HepG2 (cell line): ENCODE results near the gene PIEZO2. TPM values are rescaled to one million over a fixed set of nuclear protein-coding genes. Genes with fewer than 3 reads are reported as not detected.
A peak's percentile ranks its signal among the peaks of the same experiment; 100 is the strongest.

Source experiments
- ATAC-seq: fragments of 200-7000 bp; cut with Tn5 transposase; 3 replicates; pipeline ENCODE4 v1.9.1; 2020; ENCODE audit warnings: mild to moderate bottlenecking, moderate library complexity
- BruUV-seq: library from RNA; stranded (reverse); fragments of 400-500 nt; replicated peaks from 2 replicates; lab custom pipeline; 2021; lab: Mats Ljungman, UMichigan
- CTCF ChIA-PET: fragments of 300-600 bp; formaldehyde crosslinking; extraction: SDS; loops from one replicate; lab custom pipeline; 2021; ENCODE audit warnings: low total read pairs, inconsistent platforms, low intra/inter-chr PET ratio; lab: Yijun Ruan, JAX
- POLR2A ChIA-PET: fragments of 350-600 bp; sonication (Branson Sonifier 250); formaldehyde crosslinking; loops from one replicate; lab custom pipeline; 2020; ENCODE audit warnings: antibody characterized with exemption, inconsistent platforms; lab: Yijun Ruan, JAX
- DNase-seq: peaks from one replicate; pipeline ENCODE4 v3.0.0-alpha.2; 2015; ENCODE audit warnings: low spot score
- FAIRE-seq: peaks from 3 replicates; lab custom pipeline; 2011; peaks lifted over from hg19 to GRCh38; lab: Jason Lieb, UNC
- H2AFZ ChIP-seq: one replicate; pipeline ENCODE4 v1.6.1; 2011; ENCODE audit warnings: low read length, inconsistent platforms
- H3K27ac ChIP-seq: fragments of 300-600 bp; 3 replicates; pipeline ENCODE4 v1.8.0; 2011; ENCODE audit warnings: mixed run types, mild to moderate bottlenecking, mixed read lengths, low read length, inconsistent platforms; ENCODE audit not compliant: insufficient read depth; ENCODE audit errors: extremely low read length
- H3K27me3 ChIP-seq, 2 experiments: fragments of 200-600 bp in 1 of 2; 2 replicates in 1 of 2; 3 replicates in 1 of 2; pipeline versions ENCODE4 v1.6.0 to v1.8.0; 2011; ENCODE audit warnings: low read length in 2 of 2, mild to moderate bottlenecking in 2 of 2, moderate library complexity in 2 of 2, inconsistent platforms in 1 of 2; ENCODE audit not compliant: insufficient read depth in 2 of 2, control insufficient read depth in 1 of 2
- H3K36me3 ChIP-seq, 2 experiments: fragments of 200-600 bp in 1 of 2; replicated peaks in 1 of 2; 2 replicates in 1 of 2; 3 replicates in 1 of 2; pipeline versions ENCODE4 v1.5.1 to v1.8.0; 2011; ENCODE audit warnings: low read length in 2 of 2, inconsistent platforms in 1 of 2; ENCODE audit not compliant: insufficient read depth in 2 of 2, control insufficient read depth in 1 of 2
- H3K4me1 ChIP-seq: 2 replicates; pipeline ENCODE4 v1.5.1; 2012; ENCODE audit warnings: low read length, inconsistent platforms; ENCODE audit not compliant: insufficient read depth
- H3K4me2 ChIP-seq: 2 replicates; pipeline ENCODE4 v1.6.0; 2011; ENCODE audit warnings: low read depth, low read length, inconsistent platforms
- H3K4me3 ChIP-seq, 3 experiments: fragments of 200-600 bp in 1 of 3; sonication (generic), shearing (Covaris generic) in 1 of 3; replicated peaks in 1 of 3; 2 replicates each; pipeline ENCODE4 v1.5.1; 2011 to 2016; ENCODE audit warnings: low read length in 3 of 3, inconsistent platforms in 2 of 3, low read depth in 2 of 3, mild to moderate bottlenecking in 2 of 3, control low read depth in 1 of 3, mixed read lengths in 1 of 3; ENCODE audit not compliant: insufficient read depth in 1 of 3
- H3K79me2 ChIP-seq: one replicate; pipeline ENCODE4 v1.6.1; 2011; ENCODE audit warnings: low read length, inconsistent platforms; ENCODE audit not compliant: insufficient read depth
- H3K9ac ChIP-seq: 2 replicates; pipeline ENCODE4 v1.6.0; 2011; ENCODE audit warnings: mild to moderate bottlenecking, low read depth, low read length, inconsistent platforms; ENCODE audit not compliant: insufficient read depth
- H3K9me3 ChIP-seq: 2 replicates; pipeline ENCODE4 v1.5.1; 2012; ENCODE audit warnings: mild to moderate bottlenecking, low read length
- H4K20me1 ChIP-seq: 2 replicates; pipeline ENCODE4 v1.6.0; 2011; ENCODE audit warnings: inconsistent platforms, mild to moderate bottlenecking, low read length, moderate library complexity; ENCODE audit not compliant: insufficient read depth
- GLI4 ChIP-seq: sonication (generic); formaldehyde crosslinking; IDR thresholded peaks from 2 replicates; pipeline ENCODE4 v1.5.1; 2020; ENCODE audit warnings: missing genetic modification reagents, mild to moderate bottlenecking, moderate library complexity, borderline replicate concordance
- NFE2L2 ChIP-seq: fragments of 150-350 bp; IDR thresholded peaks from 2 replicates; pipeline ENCODE4 v1.6.1; 2014; ENCODE audit warnings: low read length
- SAP130 ChIP-seq: IDR thresholded peaks from 2 replicates; pipeline ENCODE4 v1.6.1; 2016; ENCODE audit warnings: low read depth
- SKI ChIP-seq: fragments of 450-650 bp; IDR thresholded peaks from one replicate; pipeline ENCODE4 v1.6.1; 2018; ENCODE audit warnings: mild to moderate bottlenecking; ENCODE audit not compliant: partially characterized antibody
- SMYD3 ChIP-seq: sonication (generic); formaldehyde crosslinking; IDR thresholded peaks from 2 replicates; pipeline ENCODE4 v1.8.1; 2023; ENCODE audit warnings: mild to moderate bottlenecking, missing genetic modification reagents
- TEAD3 ChIP-seq: optimal IDR thresholded peaks from 2 replicates; pipeline ENCODE3; 2016; ENCODE audit warnings: borderline replicate concordance
- ZKSCAN5 ChIP-seq: sonication (generic); formaldehyde crosslinking; IDR thresholded peaks from 2 replicates; pipeline ENCODE4 v1.5.1; 2020; ENCODE audit warnings: mild to moderate bottlenecking, missing genetic modification reagents
- ZNF333 ChIP-seq: sonication (generic); formaldehyde crosslinking; IDR thresholded peaks from 2 replicates; pipeline ENCODE4 v1.4.0; 2020; ENCODE audit warnings: mild to moderate bottlenecking, missing genetic modification reagents, borderline replicate concordance
- ZNF580 ChIP-seq: IDR thresholded peaks from 2 replicates; pipeline ENCODE4 v1.6.1; 2016; ENCODE audit warnings: low read depth, borderline replicate concordance
- ZNF615 ChIP-seq: sonication (generic); formaldehyde crosslinking; IDR thresholded peaks from 2 replicates; pipeline ENCODE4 v1.5.0; 2020; ENCODE audit warnings: mild to moderate bottlenecking, missing genetic modification reagents, borderline replicate concordance
- ZNF644 ChIP-seq: IDR thresholded peaks from 2 replicates; pipeline ENCODE4 v1.6.1; 2016; ENCODE audit warnings: low read depth
- ZNF660 ChIP-seq: sonication (generic); formaldehyde crosslinking; IDR thresholded peaks from 2 replicates; pipeline ENCODE4 v1.5.1; 2020; ENCODE audit warnings: mild to moderate bottlenecking, low read depth, missing genetic modification reagents, borderline replicate concordance
- ZNF670 ChIP-seq: sonication (generic); formaldehyde crosslinking; IDR thresholded peaks from 2 replicates; pipeline ENCODE4 v1.8.0; 2022; ENCODE audit warnings: mild to moderate bottlenecking, missing genetic modification reagents, borderline replicate concordance
- ZNF7 ChIP-seq: IDR thresholded peaks from 2 replicates; pipeline ENCODE4 v1.6.1; 2016; ENCODE audit warnings: missing biosample characterization, missing genetic modification reagents
- WGBS: methylation state at CpG from one replicate; pipeline ENCODE4 v1.1.6; 2017; ENCODE audit warnings: low lambda C conversion rate; 5-methylcytosine and 5-hydroxymethylcytosine counted together
- in situ Hi-C: cut with HindIII; loops from 2 replicates; pipeline ENCODE4 v1.10.0; 2017; ENCODE audit warnings: low pct_unique_long_range_greater_than_20kb; ENCODE audit not compliant: extremely low pct_ligation_motif_present
- intact Hi-C: fragments of 100-400 bp; cut with micrococcal nuclease; formaldehyde crosslinking; loops from one replicate; pipeline ENCODE4 v1.10.0; 2022; ENCODE audit not compliant: unreplicated experiment
- polyA plus RNA-seq, 8 experiments: library from polyadenylated mRNA; depleted of rRNA in 3 of 8; stranded (reverse) in 7 of 8; unstranded in 1 of 8; fragments of >200 nt; fragmentation: Illumina TruSeq in 4 of 8; extraction: Trizol in 4 of 8; gene quantifications; 2 replicates each; pipeline versions ENCODE4 v1.2.1 to v1.2.3, GENCODE V29; 2011 to 2016; ENCODE audit warnings: low read depth in 4 of 8, missing spikeins in 1 of 8, mixed read lengths in 1 of 8; ENCODE audit not compliant: insufficient read depth in 1 of 8
- total RNA-seq, 5 experiments: library from RNA; depleted of rRNA; stranded (reverse); fragments of >200 nt; fragmentation: Illumina TruSeq; extraction: Trizol; gene quantifications; 2 replicates each; pipeline ENCODE4 v1.2.3, GENCODE V29; 2016; ENCODE audit warnings: low read depth in 1 of 5
- TF ChIP-seq, protein P1 (sequence below): sonication (generic); formaldehyde crosslinking; IDR thresholded peaks from 2 replicates; pipeline ENCODE4 v1.8.0; 2022; ENCODE audit warnings: mild to moderate bottlenecking, missing genetic modification reagents; ENCODE audit not compliant: insufficient replicate concordance
- TF ChIP-seq, protein P2 (sequence below): IDR thresholded peaks from 2 replicates; pipeline ENCODE4 v1.6.1; 2016; ENCODE audit warnings: missing biosample characterization, missing genetic modification reagents, low read depth
- TF ChIP-seq, protein P3 (sequence below): sonication (generic); formaldehyde crosslinking; conservative IDR thresholded peaks from 2 replicates; pipeline ENCODE4 v1.4.0; 2020; ENCODE audit warnings: mild to moderate bottlenecking, missing genetic modification reagents, moderate library complexity
- TF ChIP-seq, protein P4 (sequence below): sonication (generic); formaldehyde crosslinking; IDR thresholded peaks from 2 replicates; pipeline ENCODE4 v1.4.0; 2020; ENCODE audit warnings: mild to moderate bottlenecking, missing genetic modification reagents

PIEZO2 gene
- total and polyA plus RNA-seq, 2 of the 13 experiments (the other 11 are each of a cell fraction or from before 2014, with no cell fraction given), result 15.2 to 27.2 TPM

GRCh38 chr18:11008505-11008904 lies 140.9 kb downstream of the PIEZO2 start:
- Histone ChIP-seq H3K4me2 (0 out of 2 replicates have a peak overlapping the region, but pooled peaks have one; percentile 2), H4K20me1 (no peaks in the 10 kb centered on the region), H3K9me3 (no peaks in the 10 kb centered on the region), H3K27ac (peak overlapping the region; percentile 44), H3K9ac (no peak overlapping the region), H3K4me3 (no peak overlapping the region), H3K36me3 (no peaks in the 10 kb centered on the region), H3K79me2 (no peaks in the 10 kb centered on the region), H3K4me1 (peaks cover 52% of the 10 kb centered on the region), H2AFZ (no peak overlapping the region), H3K27me3 (no peaks in the 10 kb centered on the region)
- intact Hi-C loops, result loop anchor here (5.0 kb wide), 1 partner anchor 106 kb away; no protein-coding TSS in a partner anchor
- DNase-seq (peak; percentile 66), ATAC-seq (no peak), FAIRE-seq (no peak)
- BruUV-seq, result no TSS peak
- WGBS, result 81% methylated on average over 3 of the region's 3 CpGs
- ChIA-PET POLR2A (no interaction called here), CTCF (no interaction called here)
- in situ Hi-C loops, result no loop called here
- TF ChIP-seq ZNF7 (CRISPR knock-in tag) (no peak), SAP130 (0 out of 2 replicates have a peak, but pooled peaks have one; percentile 22), ZNF615 (CRISPR knock-in tag) (no peak), ZNF580 (no peak), SMYD3 (CRISPR knock-in tag) (no peak), GLI4 (no peak), NFE2L2 (peak; percentile 70), ZNF660 (CRISPR knock-in tag) (no peak), SKI (peak; percentile 93), TEAD3 (CRISPR knock-in tag) (peak; percentile 9), ZNF333 (CRISPR knock-in tag) (no peak), ZNF670 (CRISPR knock-in tag) (no peak), ZNF644 (peak; percentile 17; the same call in 1 of the 2 replicates), ZKSCAN5 (no peak)
- TF ChIP-seq, protein P1, sequence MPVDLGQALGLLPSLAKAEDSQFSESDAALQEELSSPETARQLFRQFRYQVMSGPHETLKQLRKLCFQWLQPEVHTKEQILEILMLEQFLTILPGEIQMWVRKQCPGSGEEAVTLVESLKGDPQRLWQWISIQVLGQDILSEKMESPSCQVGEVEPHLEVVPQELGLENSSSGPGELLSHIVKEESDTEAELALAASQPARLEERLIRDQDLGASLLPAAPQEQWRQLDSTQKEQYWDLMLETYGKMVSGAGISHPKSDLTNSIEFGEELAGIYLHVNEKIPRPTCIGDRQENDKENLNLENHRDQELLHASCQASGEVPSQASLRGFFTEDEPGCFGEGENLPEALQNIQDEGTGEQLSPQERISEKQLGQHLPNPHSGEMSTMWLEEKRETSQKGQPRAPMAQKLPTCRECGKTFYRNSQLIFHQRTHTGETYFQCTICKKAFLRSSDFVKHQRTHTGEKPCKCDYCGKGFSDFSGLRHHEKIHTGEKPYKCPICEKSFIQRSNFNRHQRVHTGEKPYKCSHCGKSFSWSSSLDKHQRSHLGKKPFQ (CRISPR knock-in tag), result no peak
- TF ChIP-seq, protein P2, sequence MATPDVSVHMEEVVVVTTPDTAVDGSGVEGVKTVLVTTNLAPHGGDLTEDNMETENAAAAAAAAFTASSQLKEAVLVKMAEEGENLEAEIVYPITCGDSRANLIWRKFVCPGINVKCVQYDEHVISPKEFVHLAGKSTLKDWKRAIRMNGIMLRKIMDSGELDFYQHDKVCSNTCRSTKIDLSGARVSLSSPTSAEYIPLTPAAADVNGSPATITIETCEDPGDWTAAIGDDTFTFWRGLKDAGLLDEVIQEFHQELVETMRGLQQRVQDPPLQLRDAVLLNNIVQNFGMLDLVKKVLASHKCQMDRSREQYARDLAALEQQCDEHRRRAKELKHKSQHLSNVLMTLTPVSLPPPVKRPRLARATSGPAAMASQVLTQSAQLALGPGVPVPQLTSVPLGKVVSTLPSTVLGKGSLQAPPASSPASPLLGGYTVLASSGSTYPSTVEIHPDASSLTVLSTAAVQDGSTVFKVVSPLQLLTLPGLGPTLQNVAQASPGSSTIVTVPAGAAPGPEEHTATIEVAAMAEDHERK (CRISPR knock-in tag), result no peak
- TF ChIP-seq, protein P3, sequence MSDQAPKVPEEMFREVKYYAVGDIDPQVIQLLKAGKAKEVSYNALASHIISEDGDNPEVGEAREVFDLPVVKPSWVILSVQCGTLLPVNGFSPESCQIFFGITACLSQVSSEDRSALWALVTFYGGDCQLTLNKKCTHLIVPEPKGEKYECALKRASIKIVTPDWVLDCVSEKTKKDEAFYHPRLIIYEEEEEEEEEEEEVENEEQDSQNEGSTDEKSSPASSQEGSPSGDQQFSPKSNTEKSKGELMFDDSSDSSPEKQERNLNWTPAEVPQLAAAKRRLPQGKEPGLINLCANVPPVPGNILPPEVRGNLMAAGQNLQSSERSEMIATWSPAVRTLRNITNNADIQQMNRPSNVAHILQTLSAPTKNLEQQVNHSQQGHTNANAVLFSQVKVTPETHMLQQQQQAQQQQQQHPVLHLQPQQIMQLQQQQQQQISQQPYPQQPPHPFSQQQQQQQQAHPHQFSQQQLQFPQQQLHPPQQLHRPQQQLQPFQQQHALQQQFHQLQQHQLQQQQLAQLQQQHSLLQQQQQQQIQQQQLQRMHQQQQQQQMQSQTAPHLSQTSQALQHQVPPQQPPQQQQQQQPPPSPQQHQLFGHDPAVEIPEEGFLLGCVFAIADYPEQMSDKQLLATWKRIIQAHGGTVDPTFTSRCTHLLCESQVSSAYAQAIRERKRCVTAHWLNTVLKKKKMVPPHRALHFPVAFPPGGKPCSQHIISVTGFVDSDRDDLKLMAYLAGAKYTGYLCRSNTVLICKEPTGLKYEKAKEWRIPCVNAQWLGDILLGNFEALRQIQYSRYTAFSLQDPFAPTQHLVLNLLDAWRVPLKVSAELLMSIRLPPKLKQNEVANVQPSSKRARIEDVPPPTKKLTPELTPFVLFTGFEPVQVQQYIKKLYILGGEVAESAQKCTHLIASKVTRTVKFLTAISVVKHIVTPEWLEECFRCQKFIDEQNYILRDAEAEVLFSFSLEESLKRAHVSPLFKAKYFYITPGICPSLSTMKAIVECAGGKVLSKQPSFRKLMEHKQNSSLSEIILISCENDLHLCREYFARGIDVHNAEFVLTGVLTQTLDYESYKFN (CRISPR knock-in tag), result no peak
- TF ChIP-seq, protein P4, sequence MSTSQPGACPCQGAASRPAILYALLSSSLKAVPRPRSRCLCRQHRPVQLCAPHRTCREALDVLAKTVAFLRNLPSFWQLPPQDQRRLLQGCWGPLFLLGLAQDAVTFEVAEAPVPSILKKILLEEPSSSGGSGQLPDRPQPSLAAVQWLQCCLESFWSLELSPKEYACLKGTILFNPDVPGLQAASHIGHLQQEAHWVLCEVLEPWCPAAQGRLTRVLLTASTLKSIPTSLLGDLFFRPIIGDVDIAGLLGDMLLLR, result no peak
